Activated CD4-positive, alpha-beta T cell treated with anti-CD3 and anti-CD28 coated beads, Interleukin-2, amount 10 ng/mL, durations not matched to agents 24 days and 14 days (primary cell): ENCODE measurements around the gene FOXE3. TPM values are rescaled to one million over a fixed set of nuclear protein-coding genes. Genes with fewer than 3 reads are reported as not detected.
"Not testable (repeated sequence)": the region's sequence is repeated elsewhere in the genome, so short reads cannot be mapped to it uniquely, and the experiment has no call there.

Experiments used
- DNase-seq: peaks from one replicate; pipeline ENCODE4 v3.0.0; 2022
- H3K27ac Mint-ChIP-seq: one replicate; pipeline ENCODE4 v1.8.0; 2022; ENCODE audit warnings: mild to moderate bottlenecking, mixed read lengths
- H3K27me3 Mint-ChIP-seq: one replicate; pipeline ENCODE4 v1.8.0; 2022; ENCODE audit warnings: mixed read lengths
- H3K36me3 Mint-ChIP-seq: one replicate; pipeline ENCODE4 v1.8.0; 2022; ENCODE audit warnings: low read depth, mild to moderate bottlenecking, mixed read lengths
- H3K4me1 Mint-ChIP-seq: one replicate; pipeline ENCODE4 v1.8.0; 2021; ENCODE audit warnings: mixed read lengths
- H3K4me3 Mint-ChIP-seq: one replicate; pipeline ENCODE4 v1.8.0; 2022; ENCODE audit warnings: mild to moderate bottlenecking, moderate library complexity, mixed read lengths
- H3K9me3 Mint-ChIP-seq: one replicate; pipeline ENCODE4 v1.8.0; 2021; ENCODE audit warnings: mixed read lengths
- intact Hi-C: fragments of 100-400 bp; cut with micrococcal nuclease; formaldehyde crosslinking; loops from one replicate; pipeline ENCODE4 v1.15.1; 2023
- total RNA-seq: library from RNA; stranded (reverse); gene quantifications from 2 replicates; pipeline ENCODE4 v1.2.3, GENCODE V29; 2022

FOXE3 gene
- total RNA-seq, 1 donor from 2014 or later: not detected

GRCh38 chr1:47457547-47457946, 41.5 kb downstream of the FOXE3 start:
- H3K27ac Mint-ChIP-seq, H3K9me3 Mint-ChIP-seq, H3K36me3 Mint-ChIP-seq, H3K4me3 Mint-ChIP-seq, intact Hi-C loops, H3K4me1 Mint-ChIP-seq, DNase-seq: not testable (repeated sequence)
- peaks cover 35% of the 10 kb centered on the region for H3K27me3 Mint-ChIP-seq

- H3K27ac Mint-ChIP-seq: no peak overlapping the region
- DNase-seq: no peak
- H3K27me3 Mint-ChIP-seq: peaks cover 38% of the 10 kb centered on the region
- intact Hi-C loops: no loop called here
- H3K4me1 Mint-ChIP-seq: no peaks in the 10 kb centered on the region
- H3K9me3 Mint-ChIP-seq: no peaks in the 10 kb centered on the region
- no peak overlapping the region for H3K4me3 Mint-ChIP-seq
- no peaks in the 10 kb centered on the region for H3K36me3 Mint-ChIP-seq
Observed at GRCh38 chr1:47459253-47459788, 43.2 kb downstream of the FOXE3 start.

- intact Hi-C loops: no loop called here
Observed at GRCh38 chr1:47460040-47460439, 44.0 kb downstream of the FOXE3 start.

DNA sequence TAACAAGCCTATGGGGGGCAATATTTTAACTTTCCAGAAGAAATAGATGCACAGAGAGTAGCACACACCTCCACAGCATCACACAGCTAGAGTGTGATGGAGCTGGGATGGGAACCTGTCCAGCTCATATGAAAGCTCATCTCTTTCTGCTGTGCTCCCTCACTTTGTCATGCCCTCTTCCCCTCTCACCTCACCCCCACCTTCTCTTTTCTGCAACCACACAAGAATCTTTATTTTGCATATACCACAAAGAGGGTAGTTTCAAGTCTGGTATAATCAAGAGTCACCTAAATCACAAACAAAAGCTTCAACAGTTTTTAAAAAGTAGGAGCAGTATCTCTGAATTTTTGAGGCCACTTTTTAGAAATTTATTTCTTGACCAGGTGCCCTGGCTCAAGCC, 44.4 kb downstream of the FOXE3 start:
- Mint-ChIP-seq H3K9me3 (no peaks in the 10 kb centered on the region), H3K4me1 (no peaks in the 10 kb centered on the region), H3K27ac (no peak overlapping the region), H3K27me3 (peaks cover 38% of the 10 kb centered on the region), H3K36me3 (no peaks in the 10 kb centered on the region), H3K4me3 (no peak overlapping the region)
- intact Hi-C loops: no loop called here
- no peak for DNase-seq

More at GRCh38 chr1:47460040-47460439, 44.0 kb downstream of the FOXE3 start:
- Mint-ChIP-seq H3K4me3 (no peak overlapping the region), H3K9me3 (no peaks in the 10 kb centered on the region), H3K4me1 (no peaks in the 10 kb centered on the region), H3K36me3 (no peaks in the 10 kb centered on the region), H3K27me3 (peaks cover 38% of the 10 kb centered on the region), H3K27ac (no peak overlapping the region)
- DNase-seq: no peak

DNA sequence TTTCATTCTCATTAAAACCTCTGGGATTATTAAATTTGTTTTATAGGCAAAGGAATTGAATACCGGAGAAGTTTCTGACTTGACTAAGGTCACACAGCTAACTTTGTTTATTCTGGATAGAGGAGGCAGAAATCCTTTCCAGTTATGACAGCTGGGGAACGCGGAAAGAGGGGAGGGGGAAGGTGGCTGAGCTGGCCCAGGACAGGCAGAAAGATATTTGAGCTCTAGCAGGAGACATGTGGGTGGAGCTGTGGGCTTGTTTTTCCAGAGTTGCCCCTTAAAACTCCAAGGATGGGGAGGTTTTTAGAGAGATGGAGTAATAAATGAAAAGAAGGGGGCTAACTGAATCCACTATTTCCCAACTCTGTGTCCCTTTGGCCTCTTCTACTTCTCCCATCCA, 49.5 kb downstream of the FOXE3 start:
- no peak for DNase-seq
- Mint-ChIP-seq H3K27ac (no peak overlapping the region), H3K4me1 (no peaks in the 10 kb centered on the region), H3K4me3 (no peak overlapping the region), H3K27me3 (peaks cover 25% of the 10 kb centered on the region), H3K9me3 (no peaks in the 10 kb centered on the region), H3K36me3 (no peaks in the 10 kb centered on the region)
- intact Hi-C loops: no loop called here

Other genes with a start within 250 kb of the FOXE3 start
- not detected in 2 replicates for gene PDZK1IP1, start 226.2 kb upstream of the FOXE3 start, total RNA-seq
- gene TAL1, start 184.1 kb upstream of the FOXE3 start, total RNA-seq: not detected in 2 replicates
- 25.1 and 28.0 TPM in 2 replicates for gene STIL, start 102.1 kb upstream of the FOXE3 start, total RNA-seq
- gene CMPK1, start 82.5 kb upstream of the FOXE3 start, total RNA-seq: 104 and 107 TPM in 2 replicates
- gene FOXD2, start 21.8 kb downstream of the FOXE3 start, total RNA-seq: 0.07 and 0.09 TPM in 2 replicates